ENCODE data around the gene C16orf92. TPM values are rescaled to one million over a fixed set of nuclear protein-coding genes. Genes with fewer than 3 reads are reported as not detected.

C16orf92 gene
- total and polyA plus RNA-seq, 2 of the 8 experiments (the other 6 are each of a cell fraction or from before 2014, with no cell fraction given), result not detected

DNA sequence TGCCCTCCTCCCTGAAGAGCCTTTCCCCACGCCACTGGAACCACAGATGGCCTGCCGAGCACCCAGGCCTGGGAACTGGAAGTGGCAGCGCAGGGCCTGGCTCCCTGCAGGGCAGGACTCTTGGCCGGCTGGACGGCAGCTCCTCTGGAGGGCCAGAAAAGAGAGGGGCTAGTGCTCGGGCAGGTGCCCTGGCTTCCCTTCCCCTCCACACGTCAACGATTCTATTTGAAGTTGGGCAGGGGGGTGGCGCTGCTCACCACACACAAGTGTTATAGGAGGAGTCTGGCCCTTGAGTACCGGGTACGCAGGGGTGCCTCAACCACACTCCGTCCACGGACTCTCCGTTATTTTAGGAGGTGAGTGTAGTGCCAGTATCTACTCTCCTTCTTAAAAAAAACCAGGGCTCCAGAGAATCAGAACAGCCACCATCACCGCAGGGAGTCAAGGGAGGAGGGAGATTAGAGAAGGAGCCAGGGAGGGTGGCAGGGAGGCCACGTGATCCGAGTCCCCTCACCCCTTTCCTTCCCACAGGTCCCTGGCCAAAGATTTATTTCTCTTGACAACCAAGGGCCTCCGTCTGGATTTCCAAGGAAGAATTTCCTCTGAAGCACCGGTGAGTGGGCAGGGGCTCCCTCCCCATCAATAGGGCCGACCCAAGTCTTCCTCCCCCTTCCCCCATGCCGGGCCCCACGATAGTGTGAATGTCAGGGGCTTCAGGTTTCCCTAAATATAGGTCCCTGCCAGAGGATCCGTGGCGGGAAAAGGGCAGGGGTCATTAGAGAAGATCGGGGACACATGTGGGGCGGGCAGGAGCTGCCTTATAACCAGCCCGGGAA, 41.1 kb downstream of the C16orf92 start (continued):
- TF ChIP-seq MAFK (IDR thresholded peaks at IDR 0.05; ENCODE audit: low read depth, low read length) (no peak), RAD21 (IDR thresholded peaks at IDR 0.05 in 1 of 2, conservative IDR thresholded peaks at IDR 0.05 in 1 of 2; ENCODE audit: low read depth in 2 of 2, low read length in 2 of 2) (peak in 1 of 2 experiments; percentile 9; a peak in 1 of 4 replicates), CTBP2 (IDR thresholded peaks at IDR 0.05; ENCODE audit: borderline replicate concordance, insufficient read depth, insufficient read length, low read length) (peak; percentile 50), PHF8 (conservative IDR thresholded peaks at IDR 0.05; ENCODE audit: low read depth, low read length) (0 out of 2 replicates have a peak, but pooled peaks have one; percentile 17), MAX (IDR thresholded peaks at IDR 0.05) (peak; percentile 55)
- TF ChIP-seq, protein P1, sequence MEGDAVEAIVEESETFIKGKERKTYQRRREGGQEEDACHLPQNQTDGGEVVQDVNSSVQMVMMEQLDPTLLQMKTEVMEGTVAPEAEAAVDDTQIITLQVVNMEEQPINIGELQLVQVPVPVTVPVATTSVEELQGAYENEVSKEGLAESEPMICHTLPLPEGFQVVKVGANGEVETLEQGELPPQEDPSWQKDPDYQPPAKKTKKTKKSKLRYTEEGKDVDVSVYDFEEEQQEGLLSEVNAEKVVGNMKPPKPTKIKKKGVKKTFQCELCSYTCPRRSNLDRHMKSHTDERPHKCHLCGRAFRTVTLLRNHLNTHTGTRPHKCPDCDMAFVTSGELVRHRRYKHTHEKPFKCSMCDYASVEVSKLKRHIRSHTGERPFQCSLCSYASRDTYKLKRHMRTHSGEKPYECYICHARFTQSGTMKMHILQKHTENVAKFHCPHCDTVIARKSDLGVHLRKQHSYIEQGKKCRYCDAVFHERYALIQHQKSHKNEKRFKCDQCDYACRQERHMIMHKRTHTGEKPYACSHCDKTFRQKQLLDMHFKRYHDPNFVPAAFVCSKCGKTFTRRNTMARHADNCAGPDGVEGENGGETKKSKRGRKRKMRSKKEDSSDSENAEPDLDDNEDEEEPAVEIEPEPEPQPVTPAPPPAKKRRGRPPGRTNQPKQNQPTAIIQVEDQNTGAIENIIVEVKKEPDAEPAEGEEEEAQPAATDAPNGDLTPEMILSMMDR (IDR thresholded peaks at IDR 0.05; ENCODE audit: control extremely low read depth in 1 of 3, insufficient read depth in 1 of 3, low read depth in 1 of 3, low read length in 3 of 3), result no peak
- TF ChIP-seq, protein P2, sequence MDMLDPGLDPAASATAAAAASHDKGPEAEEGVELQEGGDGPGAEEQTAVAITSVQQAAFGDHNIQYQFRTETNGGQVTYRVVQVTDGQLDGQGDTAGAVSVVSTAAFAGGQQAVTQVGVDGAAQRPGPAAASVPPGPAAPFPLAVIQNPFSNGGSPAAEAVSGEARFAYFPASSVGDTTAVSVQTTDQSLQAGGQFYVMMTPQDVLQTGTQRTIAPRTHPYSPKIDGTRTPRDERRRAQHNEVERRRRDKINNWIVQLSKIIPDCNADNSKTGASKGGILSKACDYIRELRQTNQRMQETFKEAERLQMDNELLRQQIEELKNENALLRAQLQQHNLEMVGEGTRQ (IDR thresholded peaks at IDR 0.05; ENCODE audit: low read length), result peak; percentile 40; the same call in 1 of the 2 replicates

All from H1 (cell line).